Activated T-helper 1 cell treated with Interleukin-2 at 50 U/mL for 16 hours (primary cell): ENCODE measurements around the gene CATSPER3.

Experiments
- DNase-seq: peaks from one replicate; pipeline ENCODE4 v3.0.0-alpha.2; 2020; ENCODE audit warnings: low read depth

Gene CATSPER3

GRCh38 chr5:135011355-135012032, 43.8 kb downstream of the CATSPER3 start:
- no peak for DNase-seq

GRCh38 chr5:135012033-135012588, 44.4 kb downstream of the CATSPER3 start:
- no peak for DNase-seq

- DNase-seq: no peak
These were observed 45.3 kb downstream of the CATSPER3 start for GRCh38 chr5:135012951-135013391.

- DNase-seq: no peak
These were observed 45.7 kb downstream of the CATSPER3 start for GRCh38 chr5:135013445-135013844.

- DNase-seq: no peak
These were observed 46.4 kb downstream of the CATSPER3 start for GRCh38 chr5:135013947-135014570.

GRCh38 chr5:135015942-135016341, 48.2 kb downstream of the CATSPER3 start:
- DNase-seq: no peak

GRCh38 chr5:135016861-135017290, 49.2 kb downstream of the CATSPER3 start:
- no peak for DNase-seq

GRCh38 chr5:135018457-135018856, 50.8 kb downstream of the CATSPER3 start:
- no peak for DNase-seq

- no peak for DNase-seq
These were observed 51.6 kb downstream of the CATSPER3 start for GRCh38 chr5:135019314-135019713.

- DNase-seq: no peak
These were observed 52.6 kb downstream of the CATSPER3 start for GRCh38 chr5:135020111-135020895.

- no peak for DNase-seq
These were observed 57.4 kb downstream of the CATSPER3 start for GRCh38 chr5:135024956-135025729.

GRCh38 chr5:135025730-135026644, 58.3 kb downstream of the CATSPER3 start:
- no peak for DNase-seq

GRCh38 chr5:135026645-135027265, 59.0 kb downstream of the CATSPER3 start:
- no peak for DNase-seq

- DNase-seq: no peak
These were observed 59.6 kb downstream of the CATSPER3 start for GRCh38 chr5:135027266-135027696.

- DNase-seq: no peak
These were observed 60.2 kb downstream of the CATSPER3 start for GRCh38 chr5:135027697-135028615.

- no peak for DNase-seq
These were observed 61.2 kb downstream of the CATSPER3 start for GRCh38 chr5:135028791-135029476.

- no peak for DNase-seq
These were observed 61.9 kb downstream of the CATSPER3 start for GRCh38 chr5:135029477-135030122.
